Urothelium cell line (cell line): ENCODE data around the gene CFB.

Experiments
- DNase-seq: peaks from one replicate; pipeline ENCODE4 v3.0.0; 2011; ENCODE audit warnings: low spot score, mixed read lengths
- FAIRE-seq: peaks from 2 replicates; lab custom pipeline; 2011; peaks lifted over from hg19 to GRCh38; lab: Jason Lieb, UNC

The CFB gene

GRCh38 chr6:31947864-31948263, 2.0 kb downstream of the CFB start:
- no peak for FAIRE-seq
- DNase-seq: no peak

- FAIRE-seq (no peak), DNase-seq (no peak)
Observed at GRCh38 chr6:31948306-31948705, 2.4 kb downstream of the CFB start.

- DNase-seq: no peak
- no peak for FAIRE-seq
Observed at GRCh38 chr6:31948753-31949413, 3.0 kb downstream of the CFB start.

GRCh38 chr6:31949926-31950548, 4.1 kb downstream of the CFB start:
- DNase-seq (no peak), FAIRE-seq (no peak)

- peak; percentile 45 for DNase-seq
- no peak for FAIRE-seq
Observed at GRCh38 chr6:31952140-31952805, 6.4 kb downstream of the CFB start.

- DNase-seq: no peak
- no peak for FAIRE-seq
Observed at GRCh38 chr6:31952890-31953289, 7.0 kb downstream of the CFB start.

GRCh38 chr6:31954511-31954910, 8.6 kb downstream of the CFB start:
- FAIRE-seq (no peak), DNase-seq (no peak)

GRCh38 chr6:31956796-31957195, 10.9 kb downstream of the CFB start:
- DNase-seq (no peak), FAIRE-seq (no peak)

- FAIRE-seq: no peak
- DNase-seq: no peak
Observed at GRCh38 chr6:31958412-31958740, 12.5 kb downstream of the CFB start.

- peak; percentile 99 for DNase-seq
- FAIRE-seq: peak; percentile 94
Observed at GRCh38 chr6:31958741-31959739, 13.1 kb downstream of the CFB start, which contains the start of the genes NELFE and SKIC2. Gene NELFE, minus strand, starts transcription at chr6:31958971. Its CDS starts 525 bp downstream, at chr6:31958446. Gene SKIC2, plus strand, starts transcription at chr6:31959175. Its CDS starts 18 bp downstream, at chr6:31959193.

GRCh38 chr6:31961616-31962015, 15.7 kb downstream of the CFB start:
- DNase-seq: no peak

GRCh38 chr6:31963921-31964320, 18.0 kb downstream of the CFB start:
- no peak for DNase-seq
- FAIRE-seq: no peak

More at GRCh38 chr6:31961616-31962015, 15.7 kb downstream of the CFB start:
- no peak for FAIRE-seq

GRCh38 chr6:31965700-31966099, 19.8 kb downstream of the CFB start:
- no peak for DNase-seq
- FAIRE-seq: no peak

- FAIRE-seq (no peak), DNase-seq (no peak)
Observed at GRCh38 chr6:31966506-31966905, 20.6 kb downstream of the CFB start.

- FAIRE-seq (no peak), DNase-seq (no peak)
Observed at GRCh38 chr6:31966997-31967925, 21.4 kb downstream of the CFB start.

- FAIRE-seq (no peak), DNase-seq (no peak)
Observed at GRCh38 chr6:31967926-31968320, 22.0 kb downstream of the CFB start.

GRCh38 chr6:31968326-31968725, 22.4 kb downstream of the CFB start:
- FAIRE-seq (no peak), DNase-seq (no peak)

- no peak for DNase-seq
- FAIRE-seq: no peak
Observed at GRCh38 chr6:31968791-31969711, 23.2 kb downstream of the CFB start.
